NCI-H82 treated with DMSO at 0.1 percent for 48 hours (cell line): ENCODE data around the gene SPEG.

Experiments
- DNase-seq: peaks from one replicate; lab custom pipeline; 2025; ENCODE audit not compliant: unreplicated experiment; lab: John Stamatoyannopoulos, UW

Gene SPEG

DNA sequence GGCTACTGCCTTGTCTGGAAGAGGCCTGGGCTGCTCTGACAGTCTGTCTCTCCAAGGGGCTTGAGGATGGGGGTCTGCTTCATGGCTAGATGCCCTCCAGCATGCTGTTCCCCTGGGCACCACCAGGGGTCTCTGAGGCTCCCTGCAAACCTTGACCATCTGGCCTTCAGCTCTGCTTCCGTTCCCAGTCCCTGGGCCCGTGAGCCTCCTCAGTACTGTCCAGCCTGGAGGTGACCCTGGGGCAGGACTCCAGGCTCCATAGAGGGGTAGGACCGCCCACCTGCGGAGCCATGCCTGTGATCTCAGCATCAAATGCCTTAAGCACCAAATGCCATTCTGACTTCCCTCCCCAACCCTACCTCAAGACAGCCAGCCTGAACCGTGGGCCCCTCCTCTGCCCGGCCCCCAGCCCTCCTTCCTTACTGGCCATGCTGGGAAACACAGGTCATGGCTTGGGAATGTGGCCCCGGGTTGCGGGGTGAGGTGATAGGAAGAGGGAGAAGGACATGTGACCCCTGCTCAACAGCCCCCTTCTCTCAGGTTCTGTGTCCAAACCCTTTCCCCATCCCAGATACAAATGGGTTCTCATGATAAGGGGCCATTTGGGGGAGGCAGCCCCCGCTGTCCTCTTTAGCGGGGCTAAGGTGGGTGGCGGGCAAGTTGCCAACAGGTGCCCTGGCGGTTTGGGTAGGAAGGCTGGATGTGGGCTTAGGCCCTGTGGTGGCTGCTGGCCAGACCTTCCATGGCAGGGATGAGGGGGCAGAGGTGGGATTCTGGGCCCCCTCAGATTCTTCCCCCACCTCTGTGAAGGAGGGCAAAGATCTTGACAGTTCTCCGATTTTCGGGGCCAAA is 25.0 kb downstream of the SPEG start:
- peak; percentile 51 for DNase-seq

- peak; percentile 87 for DNase-seq
Measured at GRCh38 chr2:219460424-219460926, 25.8 kb downstream of the SPEG start.

GRCh38 chr2:219461047-219461514 is 26.4 kb downstream of the SPEG start:
- no peak for DNase-seq

GRCh38 chr2:219461669-219462068 is 27.0 kb downstream of the SPEG start:
- no peak for DNase-seq

DNA sequence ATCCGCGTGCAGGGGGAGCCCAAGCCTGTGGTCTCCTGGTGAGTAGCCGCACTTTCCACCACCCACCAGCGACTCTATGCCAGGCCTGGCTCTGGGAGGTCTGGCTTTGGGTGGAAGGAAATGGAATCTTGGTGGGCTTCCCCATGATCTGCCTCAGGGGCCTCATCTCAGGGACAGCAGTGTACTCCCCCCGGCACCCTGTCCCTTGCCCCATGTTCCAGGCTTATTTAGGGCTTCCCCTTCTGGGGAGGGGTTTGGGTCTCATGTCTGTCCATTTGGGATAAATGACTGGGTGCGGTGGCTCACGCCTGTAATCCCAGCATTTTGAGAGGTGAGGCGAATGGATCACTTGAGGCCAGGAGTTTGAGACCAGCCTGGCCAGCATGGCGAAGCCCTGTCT is 27.7 kb downstream of the SPEG start:
- no peak for DNase-seq

- DNase-seq, result no peak
Measured at GRCh38 chr2:219464286-219465032, 29.8 kb downstream of the SPEG start.

- DNase-seq, result no peak
Measured at GRCh38 chr2:219465659-219466561, 31.3 kb downstream of the SPEG start.

GRCh38 chr2:219466816-219467735 is 32.4 kb downstream of the SPEG start:
- no peak for DNase-seq

DNA sequence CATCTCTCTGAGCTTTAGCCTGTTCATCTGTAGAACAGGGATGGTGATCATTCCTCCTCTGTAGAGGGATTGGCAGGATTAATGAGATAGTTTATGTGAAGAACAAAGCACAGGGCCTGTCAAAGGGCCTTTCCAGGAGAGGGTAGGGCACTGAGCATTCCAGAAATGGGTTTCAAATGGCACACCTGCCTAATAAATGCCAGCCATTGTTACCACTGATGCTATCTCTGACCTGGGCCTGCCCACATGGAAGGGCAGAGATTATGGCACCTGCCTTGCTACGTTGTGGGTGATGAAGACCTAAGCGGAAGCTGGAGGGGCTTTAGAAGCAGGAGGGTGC is 33.1 kb downstream of the SPEG start:
- DNase-seq, result no peak

GRCh38 chr2:219468410-219469185 is 34.0 kb downstream of the SPEG start:
- DNase-seq, result no peak

DNA sequence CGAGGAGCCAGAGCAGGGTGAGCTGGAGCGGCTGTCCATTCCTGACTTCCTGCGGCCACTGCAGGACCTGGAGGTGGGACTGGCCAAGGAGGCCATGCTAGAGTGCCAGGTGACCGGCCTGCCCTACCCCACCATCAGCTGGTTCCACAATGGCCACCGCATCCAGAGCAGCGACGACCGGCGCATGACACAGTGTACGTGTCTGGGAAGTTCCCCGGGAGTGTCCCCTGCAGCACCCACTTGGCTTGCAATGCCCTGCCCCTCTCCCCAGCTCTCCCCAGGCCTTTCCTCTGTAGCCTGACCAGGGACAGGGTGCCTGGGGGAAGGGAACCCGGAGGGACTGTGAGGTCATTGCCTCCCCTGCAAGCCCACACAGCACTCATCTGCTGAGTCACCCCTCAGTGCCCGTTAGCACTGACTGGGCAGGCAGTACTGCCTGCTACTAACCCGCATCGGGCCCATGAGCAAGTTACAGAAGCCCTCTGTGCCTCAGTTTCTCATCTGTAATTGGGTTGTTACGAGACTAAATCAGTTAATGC is 34.6 kb downstream of the SPEG start:
- DNase-seq, result no peak

GRCh38 chr2:219470429-219470828 is 35.8 kb downstream of the SPEG start:
- DNase-seq, result no peak

DNA sequence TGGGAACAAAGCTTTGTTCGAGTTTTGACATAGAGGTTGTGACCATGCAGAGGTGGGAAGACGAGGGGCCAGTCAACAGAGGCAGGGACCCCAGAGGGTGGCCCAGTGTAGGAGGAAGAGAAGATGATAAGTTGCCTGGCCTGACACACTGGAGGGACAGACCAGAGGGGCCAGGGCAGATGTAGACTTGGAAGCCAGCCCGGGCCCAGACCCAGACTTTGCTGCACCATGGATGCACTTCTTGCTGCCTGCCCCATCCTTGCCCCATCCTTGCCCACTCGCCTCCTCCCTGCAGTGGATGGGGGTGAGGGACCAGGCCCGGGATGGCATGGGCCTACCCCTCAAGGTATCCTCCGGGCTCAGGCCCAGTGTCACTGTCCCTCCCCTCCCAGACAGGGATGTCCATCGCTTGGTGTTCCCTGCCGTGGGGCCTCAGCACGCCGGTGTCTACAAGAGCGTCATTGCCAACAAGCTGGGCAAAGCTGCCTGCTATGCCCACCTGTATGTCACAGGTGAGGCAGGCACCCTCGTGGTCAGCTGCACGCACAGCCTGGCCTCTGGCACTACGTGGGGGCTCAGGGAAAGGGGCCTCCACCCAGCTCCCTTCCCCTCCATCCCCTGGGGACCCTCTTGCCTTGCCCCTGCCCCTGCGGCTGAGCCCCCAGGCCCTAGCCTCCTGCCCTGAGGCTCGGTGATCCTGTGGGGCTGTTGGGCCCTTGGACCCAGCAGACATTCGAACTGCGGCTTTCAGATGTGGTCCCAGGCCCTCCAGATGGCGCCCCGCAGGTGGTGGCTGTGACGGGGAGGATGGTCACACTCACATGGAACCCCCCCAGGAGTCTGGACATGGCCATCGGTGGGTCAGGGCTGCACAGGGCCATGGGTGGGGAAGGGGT is 37.1 kb downstream of the SPEG start:
- DNase-seq, result no peak

DNA sequence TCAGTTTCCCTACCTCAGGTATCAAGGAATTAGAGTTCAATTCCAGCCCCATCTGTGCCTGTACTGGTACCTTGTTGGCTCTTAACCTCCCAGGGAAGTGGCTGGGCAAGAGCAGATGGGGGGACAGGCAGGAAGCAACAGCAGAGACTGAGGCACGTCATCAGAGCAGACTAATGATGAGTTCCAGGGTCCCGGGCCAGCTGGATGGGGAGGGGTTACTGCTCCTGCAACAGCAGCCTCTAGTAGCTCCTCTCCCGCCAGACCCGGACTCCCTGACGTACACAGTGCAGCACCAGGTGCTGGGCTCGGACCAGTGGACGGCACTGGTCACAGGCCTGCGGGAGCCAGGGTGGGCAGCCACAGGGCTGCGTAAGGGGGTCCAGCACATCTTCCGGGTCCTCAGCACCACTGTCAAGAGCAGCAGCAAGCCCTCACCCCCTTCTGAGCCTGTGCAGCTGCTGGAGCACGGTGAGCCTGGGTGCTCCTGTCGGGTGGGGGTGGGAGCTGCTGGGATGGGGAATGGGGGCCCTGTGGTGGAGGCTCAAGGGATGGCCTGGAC is 38.1 kb downstream of the SPEG start:
- no peak for DNase-seq

GRCh38 chr2:219473511-219473910 is 38.9 kb downstream of the SPEG start:
- no peak for DNase-seq

DNA sequence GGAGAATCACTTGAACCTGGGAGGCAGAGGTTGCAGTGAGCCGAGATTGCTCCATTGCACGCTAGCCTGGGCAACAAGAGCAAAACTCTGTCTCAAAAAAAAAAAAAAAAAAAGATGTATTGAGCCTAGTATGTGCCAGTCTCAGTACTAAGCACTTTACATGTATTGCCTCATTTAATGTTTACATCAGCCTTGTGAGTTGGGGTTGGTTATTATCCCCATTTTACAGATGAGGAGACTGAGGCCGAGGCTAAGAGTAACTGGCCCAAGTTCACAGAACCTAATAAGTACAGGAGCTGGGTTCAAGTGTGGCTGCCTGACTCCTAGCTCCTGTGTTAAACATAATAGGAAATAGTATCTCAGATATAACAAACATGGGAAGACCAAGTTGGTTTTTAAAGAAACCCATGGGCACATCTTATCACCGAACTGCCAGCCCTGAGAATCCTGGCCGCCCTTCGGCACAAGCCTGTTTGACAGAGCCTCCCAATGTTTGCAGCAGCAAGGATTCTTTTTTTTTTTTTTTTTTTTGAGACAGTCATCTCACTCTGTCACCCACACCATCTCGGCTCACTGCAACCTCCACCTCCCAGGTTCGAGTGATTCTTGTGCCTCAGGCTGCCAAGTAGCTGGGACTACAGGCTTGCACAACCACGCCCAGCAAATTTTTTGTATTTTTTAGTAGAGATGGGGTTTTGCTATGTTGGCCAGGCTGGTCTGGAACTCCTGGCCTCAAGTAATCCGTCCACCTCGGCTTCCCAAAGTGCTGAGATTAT is 39.8 kb downstream of the SPEG start:
- no peak for DNase-seq

GRCh38 chr2:219475278-219475677 is 40.6 kb downstream of the SPEG start:
- DNase-seq, result no peak
